DOHH2 (cell line): ENCODE results near the gene C3orf18.

Experiments
- H3F3A ChIP-seq: fragments of 200-600 bp; sonication (generic), shearing (Covaris generic); 2 replicates; pipeline ENCODE4 v1.6.0; 2016; ENCODE audit warnings: antibody characterized with exemption, mild to moderate bottlenecking; ENCODE audit not compliant: control insufficient read depth, insufficient read depth
- H3K27ac ChIP-seq: fragments of 200-600 bp; sonication (generic); 2 replicates; pipeline ENCODE4 v1.5.1; 2014; ENCODE audit warnings: low read depth, mild to moderate bottlenecking, low read length, moderate library complexity
- H3K27me3 ChIP-seq: fragments of 200-600 bp; sonication (generic); 2 replicates; pipeline ENCODE4 v1.6.1; 2014; ENCODE audit warnings: mild to moderate bottlenecking, low read length, mixed read lengths; ENCODE audit not compliant: control insufficient read depth
- H3K36me3 ChIP-seq: fragments of 200-600 bp; sonication (generic); 2 replicates; pipeline ENCODE4 v1.6.1; 2014; ENCODE audit warnings: mild to moderate bottlenecking, low read length, moderate library complexity, mixed read lengths; ENCODE audit not compliant: control insufficient read depth
- H3K4me1 ChIP-seq: fragments of 200-600 bp; sonication (generic); 2 replicates; pipeline ENCODE4 v1.6.1; 2014; ENCODE audit warnings: mild to moderate bottlenecking, low read length, mixed read lengths; ENCODE audit not compliant: control insufficient read depth
- H3K4me2 ChIP-seq: fragments of 200-600 bp; sonication (generic); 2 replicates; pipeline ENCODE4 v1.6.0; 2014; ENCODE audit warnings: mild to moderate bottlenecking, low read length, moderate library complexity
- H3K4me3 ChIP-seq: fragments of 200-600 bp; sonication (generic); 2 replicates; pipeline ENCODE4 v1.5.1; 2014; ENCODE audit warnings: mild to moderate bottlenecking, low read length, mixed read lengths
- H3K79me2 ChIP-seq: fragments of 200-600 bp; sonication (generic); 2 replicates; pipeline ENCODE4 v1.6.1; 2014; ENCODE audit warnings: mild to moderate bottlenecking, low read length, mixed read lengths; ENCODE audit not compliant: control insufficient read depth
- H3K9me2 ChIP-seq: fragments of 200-600 bp; sonication (generic); replicated peaks from 2 replicates; pipeline ENCODE4 v1.6.1; 2014; ENCODE audit warnings: mild to moderate bottlenecking, low read length, mixed read lengths; ENCODE audit not compliant: control insufficient read depth
- H3K9me3 ChIP-seq: fragments of 200-600 bp; sonication (generic); 2 replicates; pipeline ENCODE4 v1.6.1; 2014; ENCODE audit warnings: antibody characterized with exemption, low read length, mixed read lengths; ENCODE audit not compliant: control insufficient read depth, insufficient read depth
- H4K20me1 ChIP-seq: fragments of 200-600 bp; sonication (generic); 2 replicates; pipeline ENCODE4 v1.6.0; 2014; ENCODE audit warnings: low read depth, mild to moderate bottlenecking, antibody characterized with exemption, low read length, moderate library complexity; ENCODE audit not compliant: control insufficient read depth, insufficient read depth
- EZH2phosphoT487 ChIP-seq: fragments of 200-600 bp; sonication (generic); IDR thresholded peaks from 2 replicates; pipeline ENCODE4 v1.6.1; 2017; ENCODE audit warnings: borderline replicate concordance, mild to moderate bottlenecking, antibody characterized with exemption, low read length, moderate library complexity, mixed read lengths
- TF ChIP-seq, protein P1 (sequence below): fragments of 200-600 bp; sonication (generic); IDR thresholded peaks from one replicate; pipeline ENCODE4 v1.5.1; 2014; ENCODE audit warnings: antibody characterized with exemption, mild to moderate bottlenecking, low read depth, low read length; ENCODE audit not compliant: poor library complexity, severe bottlenecking

Gene C3orf18

DNA sequence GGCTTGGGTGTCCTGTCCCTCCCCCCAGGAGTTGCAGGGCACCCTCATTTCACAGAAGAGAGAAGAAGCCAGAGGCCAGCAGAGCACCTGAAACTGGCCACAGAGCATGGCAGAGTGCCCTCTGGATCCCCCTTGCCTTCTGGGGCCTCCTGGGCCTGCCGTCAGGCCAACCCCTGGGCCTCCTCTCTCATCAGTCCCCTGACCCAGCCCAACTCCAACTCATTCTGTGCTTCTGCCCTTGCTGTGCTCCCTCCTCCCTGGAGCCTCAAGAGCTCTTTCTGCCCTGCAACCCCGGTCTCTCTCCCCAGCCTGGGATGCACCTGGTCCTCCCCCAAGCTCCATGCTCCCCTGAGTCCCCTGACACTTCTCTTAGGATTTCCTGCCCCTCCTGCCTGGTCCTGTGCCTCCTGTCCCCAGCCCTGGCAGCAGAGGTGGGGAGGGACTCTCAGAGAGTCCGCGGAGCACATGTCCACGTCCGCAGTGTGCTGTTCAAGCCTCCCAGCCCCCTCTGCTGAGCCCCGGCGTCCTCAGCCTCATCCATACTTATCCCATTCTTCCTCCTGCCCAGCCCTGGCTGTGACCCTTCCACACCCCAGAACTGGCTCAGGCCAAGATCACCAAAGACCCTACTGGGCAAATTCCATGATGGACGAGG lies 33.6 kb downstream of the C3orf18 start:
- peaks cover 54% of the 10 kb centered on the region for H3K27me3 ChIP-seq
- H3K4me2 ChIP-seq = no peak overlapping the region
- H3F3A ChIP-seq = no peaks in the 10 kb centered on the region
- H3K4me3 ChIP-seq = no peak overlapping the region
- H3K79me2 ChIP-seq = no peaks in the 10 kb centered on the region
- H3K27ac ChIP-seq = no peak overlapping the region
- H3K36me3 ChIP-seq = no peaks in the 10 kb centered on the region
- TF ChIP-seq EZH2phosphoT487 = no peak
- TF ChIP-seq, protein P1, sequence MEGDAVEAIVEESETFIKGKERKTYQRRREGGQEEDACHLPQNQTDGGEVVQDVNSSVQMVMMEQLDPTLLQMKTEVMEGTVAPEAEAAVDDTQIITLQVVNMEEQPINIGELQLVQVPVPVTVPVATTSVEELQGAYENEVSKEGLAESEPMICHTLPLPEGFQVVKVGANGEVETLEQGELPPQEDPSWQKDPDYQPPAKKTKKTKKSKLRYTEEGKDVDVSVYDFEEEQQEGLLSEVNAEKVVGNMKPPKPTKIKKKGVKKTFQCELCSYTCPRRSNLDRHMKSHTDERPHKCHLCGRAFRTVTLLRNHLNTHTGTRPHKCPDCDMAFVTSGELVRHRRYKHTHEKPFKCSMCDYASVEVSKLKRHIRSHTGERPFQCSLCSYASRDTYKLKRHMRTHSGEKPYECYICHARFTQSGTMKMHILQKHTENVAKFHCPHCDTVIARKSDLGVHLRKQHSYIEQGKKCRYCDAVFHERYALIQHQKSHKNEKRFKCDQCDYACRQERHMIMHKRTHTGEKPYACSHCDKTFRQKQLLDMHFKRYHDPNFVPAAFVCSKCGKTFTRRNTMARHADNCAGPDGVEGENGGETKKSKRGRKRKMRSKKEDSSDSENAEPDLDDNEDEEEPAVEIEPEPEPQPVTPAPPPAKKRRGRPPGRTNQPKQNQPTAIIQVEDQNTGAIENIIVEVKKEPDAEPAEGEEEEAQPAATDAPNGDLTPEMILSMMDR = no peak
- no peaks in the 10 kb centered on the region for H3K4me1 ChIP-seq
- H3K9me2 ChIP-seq = no peaks in the 10 kb centered on the region
- no peaks in the 10 kb centered on the region for H3K9me3 ChIP-seq
- no peaks in the 10 kb centered on the region for H4K20me1 ChIP-seq

DNA sequence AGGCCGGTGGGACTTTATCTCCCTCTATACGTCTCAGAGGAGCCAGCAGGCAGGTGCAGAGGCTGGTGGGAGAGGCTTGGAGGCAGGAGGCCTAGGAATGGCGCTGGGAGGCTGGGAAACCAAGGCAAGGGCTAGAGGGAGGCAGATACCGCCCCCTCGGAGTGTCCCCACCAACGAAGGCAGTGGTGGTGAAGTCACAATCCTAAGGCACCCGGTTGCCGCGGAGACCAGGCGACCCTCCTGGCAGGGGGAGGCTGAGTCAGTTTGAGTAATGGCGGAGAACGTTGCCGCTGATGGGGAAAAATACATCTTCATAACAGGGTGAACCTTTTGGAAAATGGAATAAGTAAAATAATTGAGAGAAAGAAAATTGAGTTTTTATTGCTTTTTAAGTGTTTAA lies 34.2 kb downstream of the C3orf18 start:
- peaks cover 49% of the 10 kb centered on the region for H3K27me3 ChIP-seq
- no peaks in the 10 kb centered on the region for H3K9me2 ChIP-seq
- TF ChIP-seq, protein P1 = no peak
- no peak for TF ChIP-seq EZH2phosphoT487
- H3K79me2 ChIP-seq = no peaks in the 10 kb centered on the region
- no peaks in the 10 kb centered on the region for H3K9me3 ChIP-seq
- H3K27ac ChIP-seq = no peak overlapping the region
- no peaks in the 10 kb centered on the region for H4K20me1 ChIP-seq
- no peaks in the 10 kb centered on the region for H3F3A ChIP-seq
- no peak overlapping the region for H3K4me3 ChIP-seq
- no peaks in the 10 kb centered on the region for H3K4me1 ChIP-seq
- H3K36me3 ChIP-seq = no peaks in the 10 kb centered on the region
- H3K4me2 ChIP-seq = no peak overlapping the region

DNA sequence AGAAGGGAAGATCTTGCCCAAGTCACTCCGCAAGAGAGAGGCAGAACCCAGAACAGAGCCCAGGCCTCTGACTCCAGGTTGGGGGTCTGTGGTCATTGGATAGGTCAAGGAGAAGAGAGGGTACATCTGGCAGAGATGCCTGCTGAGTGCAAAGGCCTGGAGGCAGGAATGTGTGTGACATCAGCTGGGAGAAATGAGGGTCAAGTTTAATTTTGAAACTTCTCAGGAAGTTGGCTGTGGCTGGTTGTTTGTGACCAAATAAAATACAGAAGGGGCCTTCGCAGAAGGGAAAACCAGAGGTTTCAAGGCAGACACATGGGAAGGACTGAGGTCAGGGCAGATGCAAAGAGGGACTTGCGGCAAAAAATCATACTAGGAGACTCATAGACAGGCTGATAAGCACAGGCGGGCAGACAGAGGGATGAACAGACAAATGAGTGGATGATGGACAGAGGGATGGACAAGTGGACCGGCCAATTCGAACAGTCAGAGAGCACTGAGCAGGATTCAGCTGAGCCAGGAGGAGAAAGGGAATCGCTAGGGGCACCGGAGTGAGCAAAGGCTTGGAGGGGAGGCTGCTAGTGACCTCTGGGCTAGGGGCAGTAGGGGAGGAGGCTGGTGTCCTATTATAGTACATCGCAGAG lies 35.4 kb downstream of the C3orf18 start:
- H4K20me1 ChIP-seq = no peaks in the 10 kb centered on the region
- no peaks in the 10 kb centered on the region for H3F3A ChIP-seq
- H3K36me3 ChIP-seq = no peaks in the 10 kb centered on the region
- H3K4me3 ChIP-seq = no peak overlapping the region
- H3K79me2 ChIP-seq = no peaks in the 10 kb centered on the region
- no peaks in the 10 kb centered on the region for H3K9me2 ChIP-seq
- no peaks in the 10 kb centered on the region for H3K9me3 ChIP-seq
- H3K27ac ChIP-seq = no peak overlapping the region
- no peaks in the 10 kb centered on the region for H3K4me1 ChIP-seq
- no peak overlapping the region for H3K4me2 ChIP-seq
- peaks cover 45% of the 10 kb centered on the region for H3K27me3 ChIP-seq
- no peak for TF ChIP-seq EZH2phosphoT487
- TF ChIP-seq, protein P1 = no peak
